Neural cell (in vitro differentiated cells): ENCODE data around the gene GMDS. TPM values are rescaled to one million over a fixed set of nuclear protein-coding genes. Genes with fewer than 3 reads are reported as not detected.
"Not testable (repeated sequence)": the region's sequence is repeated elsewhere in the genome, so short reads cannot be mapped to it uniquely, and the experiment has no call there.

ENCODE experiments used
- H2AFZ ChIP-seq: fragments of 200-600, 300-800 bp; sonication (generic), shearing (Covaris generic); 2 replicates; pipeline ENCODE4 v1.6.0; 2014; ENCODE audit warnings: low read depth, mild to moderate bottlenecking, antibody characterized with exemption, low read length, moderate library complexity
- H3F3A ChIP-seq: fragments of 200-600 bp; shearing (Covaris generic); 2 replicates; pipeline ENCODE4 v1.6.1; 2016; ENCODE audit warnings: mild to moderate bottlenecking, moderate library complexity, mixed read lengths, antibody characterized with exemption, low read length; ENCODE audit not compliant: insufficient read depth, poor library complexity, severe bottlenecking
- H3K27ac ChIP-seq: fragments of 200-600, 300-800 bp; sonication (generic), shearing (Covaris generic); 2 replicates; pipeline ENCODE4 v1.5.1; 2014; ENCODE audit warnings: mild to moderate bottlenecking, low read length, moderate library complexity
- H3K27me3 ChIP-seq: fragments of 300-800, 200-600 bp; sonication (generic), shearing (Covaris generic); 2 replicates; pipeline ENCODE4 v1.6.0; 2014; ENCODE audit warnings: mild to moderate bottlenecking, low read depth, low read length, moderate library complexity; ENCODE audit not compliant: insufficient read depth
- H3K36me3 ChIP-seq: fragments of 300-800, 200-600 bp; sonication (generic), shearing (Covaris generic); 2 replicates; pipeline ENCODE4 v1.5.1; 2014; ENCODE audit warnings: mild to moderate bottlenecking, antibody characterized with exemption, low read length, moderate library complexity; ENCODE audit not compliant: insufficient read depth
- H3K4me2 ChIP-seq: fragments of 300-800, 200-600 bp; sonication (generic), shearing (Covaris generic); 2 replicates; pipeline ENCODE4 v1.6.0; 2014; ENCODE audit warnings: mild to moderate bottlenecking, low read length
- H3K4me3 ChIP-seq: fragments of 300-800, 200-600 bp; sonication (generic), shearing (Covaris generic); 2 replicates; pipeline ENCODE4 v1.5.1; 2014; ENCODE audit warnings: mild to moderate bottlenecking, low read length, moderate library complexity
- H3K79me2 ChIP-seq: fragments of 200-600 bp; shearing (Covaris generic); replicated peaks from 2 replicates; pipeline ENCODE4 v1.6.0; 2014; ENCODE audit warnings: mild to moderate bottlenecking, low read length, moderate library complexity; ENCODE audit not compliant: insufficient read depth
- H3K9ac ChIP-seq: fragments of 300-800, 200-600 bp; sonication (generic), shearing (Covaris generic); 2 replicates; pipeline ENCODE4 v1.6.1; 2016; ENCODE audit warnings: mild to moderate bottlenecking, low read length, mixed read lengths
- H3K9me2 ChIP-seq: fragments of 200-600 bp; shearing (Covaris generic); 2 replicates; pipeline ENCODE4 v1.6.1; 2016; ENCODE audit warnings: mild to moderate bottlenecking, low read length, mixed read lengths; ENCODE audit not compliant: insufficient read depth
- H3K9me3 ChIP-seq: fragments of 200-600, 300-800 bp; sonication (generic), shearing (Covaris generic); 2 replicates; pipeline ENCODE4 v1.6.1; 2016; ENCODE audit warnings: mild to moderate bottlenecking, mixed run types, low read length, moderate library complexity, mixed read lengths
- H4K20me1 ChIP-seq: fragments of 200-600 bp; shearing (Covaris generic); 2 replicates; pipeline ENCODE4 v1.6.1; 2016; ENCODE audit warnings: mild to moderate bottlenecking, mixed run types; ENCODE audit not compliant: insufficient read depth
- CTCF ChIP-seq: fragments of 450-650 bp; IDR thresholded peaks from 2 replicates; pipeline ENCODE4 v1.5.1; 2014; ENCODE audit warnings: antibody characterized with exemption, mild to moderate bottlenecking, moderate library complexity; ENCODE audit not compliant: poor library complexity, severe bottlenecking
- EP300 ChIP-seq: fragments of 450-650 bp; conservative IDR thresholded peaks from 2 replicates; pipeline ENCODE4 v1.6.1; 2014; ENCODE audit warnings: antibody characterized with exemption, mild to moderate bottlenecking, moderate library complexity; ENCODE audit not compliant: poor library complexity, severe bottlenecking
- EZH2 ChIP-seq: fragments of 200-600, 300-800 bp; shearing (Covaris generic), sonication (generic); IDR thresholded peaks from 2 replicates; pipeline ENCODE4 v1.6.1; 2014; ENCODE audit warnings: antibody characterized with exemption, low read length, borderline replicate concordance, mild to moderate bottlenecking; ENCODE audit not compliant: insufficient read depth, poor library complexity, severe bottlenecking
- MXI1 ChIP-seq: fragments of 450-650 bp; conservative IDR thresholded peaks from 2 replicates; pipeline ENCODE4 v1.6.1; 2014; ENCODE audit warnings: antibody characterized with exemption, mild to moderate bottlenecking; ENCODE audit not compliant: poor library complexity, severe bottlenecking
- POLR2AphosphoS5 ChIP-seq: IDR thresholded peaks from 2 replicates; pipeline ENCODE4 v1.6.1; 2012
- RAD21 ChIP-seq: fragments of 450-650 bp; conservative IDR thresholded peaks from 2 replicates; pipeline ENCODE4 v1.6.1; 2014; ENCODE audit warnings: antibody characterized with exemption, mild to moderate bottlenecking, moderate library complexity
- REST ChIP-seq: IDR thresholded peaks from 2 replicates; pipeline ENCODE4 v1.6.1; 2012; ENCODE audit warnings: borderline replicate concordance
- SMC3 ChIP-seq: fragments of 450-650 bp; conservative IDR thresholded peaks from 2 replicates; pipeline ENCODE4 v1.6.1; 2014; ENCODE audit warnings: antibody characterized with exemption, mild to moderate bottlenecking, moderate library complexity; ENCODE audit not compliant: poor library complexity
- TAF1 ChIP-seq: IDR thresholded peaks from 2 replicates; pipeline ENCODE4 v1.6.1; 2012; ENCODE audit warnings: low read depth
- polyA plus RNA-seq: library from polyadenylated mRNA; depleted of rRNA; stranded (reverse); fragments of >200 nt; gene quantifications from 2 replicates; pipeline ENCODE4 v1.2.3, GENCODE V29; 2014

GMDS gene
- polyA plus RNA-seq, 1 donor from 2014 or later: 11.4 TPM

DNA sequence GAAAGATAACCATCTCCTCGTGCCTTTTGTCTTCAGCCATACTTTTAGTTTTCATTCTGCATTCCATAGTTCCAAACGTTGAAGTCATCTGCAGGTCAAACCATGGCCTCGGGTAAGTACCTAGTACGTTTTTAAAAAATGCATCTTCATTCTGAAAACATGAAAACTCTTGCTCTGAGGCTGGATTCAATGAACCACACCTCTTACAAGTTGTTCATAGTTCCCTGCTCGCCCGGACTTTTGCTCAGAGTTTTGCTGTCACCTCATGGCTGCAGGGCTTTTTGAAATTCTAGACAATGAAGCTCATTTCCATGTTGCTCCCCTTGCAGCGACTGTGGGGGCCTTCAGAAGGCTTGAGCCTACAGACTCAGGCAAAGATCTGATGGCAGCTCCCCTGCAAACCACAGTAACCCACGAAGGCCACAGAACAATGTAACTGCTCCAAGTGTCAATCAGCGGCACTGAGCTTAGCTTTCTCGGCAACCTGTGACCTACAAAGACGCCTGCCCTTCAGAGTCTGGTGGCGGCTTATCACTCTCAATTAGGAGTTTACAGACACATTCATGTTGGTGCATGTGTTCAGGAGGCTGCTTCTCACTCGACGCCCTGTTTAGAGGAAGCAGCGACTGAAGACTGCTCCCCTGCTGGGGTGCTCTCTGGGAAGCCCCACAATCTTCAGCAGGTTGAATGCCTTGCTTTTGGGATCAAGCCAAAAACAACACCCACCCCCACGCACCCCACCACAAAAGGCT is 574.5 kb downstream of the GMDS start:
- H3K9me3 ChIP-seq: no peaks in the 10 kb centered on the region
- no peaks in the 10 kb centered on the region for H3K27me3 ChIP-seq
- no peak overlapping the region for H2AFZ ChIP-seq
- H3K4me3 ChIP-seq: no peak overlapping the region
- no peaks in the 10 kb centered on the region for H3K79me2 ChIP-seq
- no peak overlapping the region for H3K9ac ChIP-seq
- no peak overlapping the region for H3K27ac ChIP-seq
- H3K9me2 ChIP-seq: no peaks in the 10 kb centered on the region
- H4K20me1 ChIP-seq: no peaks in the 10 kb centered on the region
- no peak for TF ChIP-seq EP300
- no peak for TF ChIP-seq RAD21
- TF ChIP-seq SMC3: no peak
- TF ChIP-seq POLR2AphosphoS5: no peak
- TF ChIP-seq CTCF: no peak
- TF ChIP-seq MXI1: no peak
- TF ChIP-seq TAF1: no peak
- no peak for TF ChIP-seq REST
- TF ChIP-seq EZH2: no peak
- no peaks in the 10 kb centered on the region for H3K36me3 ChIP-seq
- no peak overlapping the region for H3K4me2 ChIP-seq
- no peaks in the 10 kb centered on the region for H3F3A ChIP-seq

DNA sequence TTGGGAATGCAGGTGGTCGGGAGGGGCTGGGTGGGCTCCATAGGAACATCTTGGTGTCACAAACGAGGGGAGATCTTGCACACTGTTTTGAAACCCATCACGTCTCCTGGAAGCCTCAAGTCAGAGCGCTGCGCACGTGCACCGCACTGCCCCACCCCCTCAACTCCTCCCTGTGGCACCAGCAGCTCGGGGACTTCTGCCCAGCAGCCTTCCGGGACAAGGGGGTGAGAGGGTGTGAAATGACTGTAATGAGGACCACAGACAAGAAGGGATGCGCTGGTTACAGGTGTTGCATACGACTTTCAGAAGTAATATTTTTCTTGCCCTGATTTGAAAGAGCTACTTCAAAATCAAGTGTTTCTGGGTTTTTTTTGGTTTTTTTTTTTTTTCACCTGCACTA is 575.4 kb downstream of the GMDS start:
- H3F3A ChIP-seq: no peaks in the 10 kb centered on the region
- H3K27ac ChIP-seq: no peak overlapping the region
- no peaks in the 10 kb centered on the region for H3K36me3 ChIP-seq

GRCh38 chr6:1668456-1668855 is 576.9 kb downstream of the GMDS start:
- H2AFZ ChIP-seq, H3K9ac ChIP-seq, H3K36me3 ChIP-seq, H4K20me1 ChIP-seq, H3K27ac ChIP-seq, H3K4me3 ChIP-seq, H3F3A ChIP-seq, H3K79me2 ChIP-seq, H3K27me3 ChIP-seq, H3K9me2 ChIP-seq, H3K9me3 ChIP-seq, H3K4me2 ChIP-seq: not testable (repeated sequence)

More for the DNA sequence above, 575.4 kb downstream of the GMDS start:
- Histone ChIP-seq H2AFZ (no peak overlapping the region), H3K79me2 (no peaks in the 10 kb centered on the region), H3K4me2 (no peak overlapping the region), H3K9me2 (no peaks in the 10 kb centered on the region), H3K9ac (no peak overlapping the region), H3K4me3 (no peak overlapping the region), H3K27me3 (no peaks in the 10 kb centered on the region), H4K20me1 (no peaks in the 10 kb centered on the region), H3K9me3 (no peaks in the 10 kb centered on the region)
- no peak for TF ChIP-seq EP300
- TF ChIP-seq CTCF: no peak
- no peak for TF ChIP-seq MXI1
